KOPT-K1 (cell line): Measurements from ENCODE around the gene SRF.

Source experiments
- H3K27ac ChIP-seq: fragments of 200-600 bp; sonication (generic); 2 replicates; pipeline ENCODE4 v1.5.1; 2016; ENCODE audit warnings: antibody characterized with exemption, mild to moderate bottlenecking, low read depth, low read length; ENCODE audit not compliant: poor library complexity, severe bottlenecking
- H3K36me3 ChIP-seq: fragments of 200-600 bp; sonication (generic); 2 replicates; pipeline ENCODE4 v1.5.1; 2017; ENCODE audit warnings: antibody characterized with exemption, mild to moderate bottlenecking, low read length, moderate library complexity; ENCODE audit not compliant: insufficient read depth
- H3K9me3 ChIP-seq: fragments of 200-600 bp; sonication (generic); 2 replicates; pipeline ENCODE4 v1.5.1; 2017; ENCODE audit warnings: antibody characterized with exemption, low read length, mild to moderate bottlenecking; ENCODE audit not compliant: insufficient read depth, poor library complexity, severe bottlenecking

Gene SRF

DNA sequence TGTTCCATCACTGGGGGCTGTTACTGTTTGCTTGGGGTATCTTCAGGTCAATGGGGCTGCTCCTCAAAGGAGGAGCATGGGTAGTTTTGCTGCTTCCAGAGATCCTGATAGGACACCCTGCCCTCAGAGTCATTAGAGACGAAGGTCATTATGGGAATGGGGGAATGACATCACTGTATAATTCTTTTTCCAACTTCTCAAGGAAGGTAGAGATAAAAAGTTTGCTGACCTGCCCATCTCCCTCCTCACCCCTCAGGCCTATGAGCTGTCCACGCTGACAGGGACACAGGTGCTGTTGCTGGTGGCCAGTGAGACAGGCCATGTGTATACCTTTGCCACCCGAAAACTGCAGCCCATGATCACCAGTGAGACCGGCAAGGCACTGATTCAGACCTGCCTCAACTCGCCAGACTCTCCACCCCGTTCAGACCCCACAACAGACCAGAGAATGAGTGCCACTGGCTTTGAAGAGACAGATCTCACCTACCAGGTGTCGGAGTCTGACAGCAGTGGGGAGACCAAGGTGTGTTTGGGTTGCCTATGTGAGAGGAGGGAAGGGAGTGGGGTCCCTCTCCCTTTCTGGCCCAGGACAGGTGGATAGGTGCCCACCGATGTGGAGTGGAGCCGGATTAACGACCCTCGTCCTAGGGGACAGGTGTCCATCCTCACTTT, 2.7 kb downstream of the SRF start:
- H3K36me3 ChIP-seq = peaks cover 43% of the 10 kb centered on the region

DNA sequence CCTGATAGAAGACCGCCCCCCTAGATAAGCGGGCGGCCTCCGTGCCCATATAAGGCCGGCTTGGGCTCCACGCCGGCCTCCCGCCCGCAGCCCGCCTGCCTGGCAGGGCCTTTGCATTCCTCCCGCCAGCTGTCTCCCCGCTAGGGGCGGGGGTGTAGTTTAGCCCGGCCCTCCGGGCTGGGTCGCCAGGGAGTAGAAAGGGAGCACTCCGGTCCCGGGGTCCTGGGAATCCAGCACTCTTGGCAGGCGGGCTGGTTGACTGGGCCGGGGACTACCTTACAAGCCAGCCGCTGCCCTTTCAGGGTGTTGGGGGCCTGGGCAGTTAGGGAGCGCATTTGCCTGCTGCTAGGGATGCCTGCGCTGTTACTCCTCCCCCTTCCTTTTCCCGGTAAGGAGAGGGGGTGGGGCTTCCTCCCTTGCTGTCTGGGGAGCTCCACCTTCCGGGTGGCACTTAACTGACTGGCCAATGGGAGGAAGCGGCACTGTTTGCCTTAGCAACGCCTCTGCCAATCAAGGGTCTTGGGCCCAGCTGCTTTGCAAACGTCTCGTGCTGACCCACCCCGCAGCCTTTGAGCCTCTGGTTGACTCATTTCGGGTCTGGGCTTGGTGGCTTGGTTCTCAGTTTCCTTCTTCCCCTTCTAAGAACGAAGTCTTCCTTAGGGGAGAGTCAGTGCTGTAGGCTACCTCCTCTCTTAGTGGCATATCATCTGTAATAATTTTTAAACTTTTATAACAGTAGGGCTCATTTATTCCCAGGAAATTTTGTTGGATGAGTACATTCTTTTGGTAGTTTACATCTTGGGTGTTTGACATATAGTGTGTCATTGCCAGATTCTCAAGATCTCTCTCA, 3.4 kb downstream of the SRF start:
- no peaks in the 10 kb centered on the region for H3K9me3 ChIP-seq
- H3K36me3 ChIP-seq = peaks cover 50% of the 10 kb centered on the region
- H3K27ac ChIP-seq = peak overlapping the region; percentile 32

More for the DNA sequence above, 2.7 kb downstream of the SRF start:
- no peaks in the 10 kb centered on the region for H3K9me3 ChIP-seq
- peak overlapping the region; percentile 32 for H3K27ac ChIP-seq

DNA sequence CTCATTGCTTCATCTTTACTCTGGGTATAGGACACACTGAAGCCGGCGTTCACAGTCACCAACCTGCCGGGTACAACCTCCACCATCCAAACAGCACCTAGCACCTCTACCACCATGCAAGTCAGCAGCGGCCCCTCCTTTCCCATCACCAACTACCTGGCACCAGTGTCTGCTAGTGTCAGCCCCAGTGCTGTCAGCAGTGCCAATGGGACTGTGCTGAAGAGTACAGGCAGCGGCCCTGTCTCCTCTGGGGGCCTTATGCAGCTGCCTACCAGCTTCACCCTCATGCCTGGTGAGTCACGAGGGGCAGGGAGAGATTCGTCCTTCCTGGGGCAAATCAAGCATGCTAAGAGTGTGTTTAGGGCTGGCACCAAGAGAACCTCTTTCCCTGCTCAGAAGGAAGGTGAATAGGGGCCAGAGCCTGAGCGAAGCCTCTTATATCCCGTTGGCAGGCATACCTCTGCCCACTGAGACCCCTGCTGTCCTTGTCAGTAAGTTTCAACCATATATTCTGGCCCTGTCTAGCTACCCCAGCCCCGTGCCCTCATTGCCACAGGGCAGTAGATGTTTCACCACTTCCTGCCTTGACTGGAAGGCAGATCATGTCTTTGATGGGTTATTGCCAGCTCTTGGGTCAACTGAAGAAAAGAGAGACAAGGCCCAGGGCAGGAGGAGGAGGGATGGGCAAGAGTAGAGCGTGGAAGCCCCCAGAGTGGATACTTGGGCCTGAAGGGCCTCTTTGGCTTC, 4.8 kb downstream of the SRF start:
- H3K36me3 ChIP-seq = peaks cover 52% of the 10 kb centered on the region
- no peaks in the 10 kb centered on the region for H3K9me3 ChIP-seq
- H3K27ac ChIP-seq = no peak overlapping the region

DNA sequence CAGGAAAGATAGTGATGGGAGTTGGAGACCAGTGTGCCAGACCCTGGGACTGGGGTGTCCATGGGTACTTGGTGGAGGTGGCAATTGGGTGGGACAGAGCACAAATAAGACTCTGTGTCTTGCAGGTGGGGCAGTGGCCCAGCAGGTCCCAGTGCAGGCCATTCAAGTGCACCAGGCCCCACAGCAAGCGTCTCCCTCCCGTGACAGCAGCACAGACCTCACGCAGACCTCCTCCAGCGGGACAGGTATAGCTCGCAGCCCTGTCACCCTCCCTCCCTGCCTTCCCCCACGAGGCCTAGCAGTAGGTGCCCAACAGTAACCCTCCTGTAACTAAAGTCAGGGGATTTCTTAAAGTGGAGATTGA, 5.3 kb downstream of the SRF start:
- Histone ChIP-seq H3K9me3 (no peaks in the 10 kb centered on the region), H3K27ac (no peak overlapping the region), H3K36me3 (peaks cover 52% of the 10 kb centered on the region)

DNA sequence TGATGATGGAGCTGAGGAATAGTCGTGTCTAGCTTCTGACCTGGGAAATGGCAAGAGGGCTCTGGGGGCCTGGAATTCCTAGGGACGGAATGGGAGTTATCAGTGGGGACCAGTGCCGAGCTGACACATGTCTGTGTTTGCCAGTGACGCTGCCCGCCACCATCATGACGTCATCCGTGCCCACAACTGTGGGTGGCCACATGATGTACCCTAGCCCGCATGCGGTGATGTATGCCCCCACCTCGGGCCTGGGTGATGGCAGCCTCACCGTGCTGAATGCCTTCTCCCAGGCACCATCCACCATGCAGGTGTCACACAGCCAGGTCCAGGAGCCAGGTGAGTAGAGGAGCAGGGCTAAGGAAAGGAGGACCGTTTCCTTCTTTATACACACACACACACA, 7.1 kb downstream of the SRF start:
- Histone ChIP-seq H3K36me3 (peaks cover 52% of the 10 kb centered on the region), H3K9me3 (no peaks in the 10 kb centered on the region), H3K27ac (no peak overlapping the region)

DNA sequence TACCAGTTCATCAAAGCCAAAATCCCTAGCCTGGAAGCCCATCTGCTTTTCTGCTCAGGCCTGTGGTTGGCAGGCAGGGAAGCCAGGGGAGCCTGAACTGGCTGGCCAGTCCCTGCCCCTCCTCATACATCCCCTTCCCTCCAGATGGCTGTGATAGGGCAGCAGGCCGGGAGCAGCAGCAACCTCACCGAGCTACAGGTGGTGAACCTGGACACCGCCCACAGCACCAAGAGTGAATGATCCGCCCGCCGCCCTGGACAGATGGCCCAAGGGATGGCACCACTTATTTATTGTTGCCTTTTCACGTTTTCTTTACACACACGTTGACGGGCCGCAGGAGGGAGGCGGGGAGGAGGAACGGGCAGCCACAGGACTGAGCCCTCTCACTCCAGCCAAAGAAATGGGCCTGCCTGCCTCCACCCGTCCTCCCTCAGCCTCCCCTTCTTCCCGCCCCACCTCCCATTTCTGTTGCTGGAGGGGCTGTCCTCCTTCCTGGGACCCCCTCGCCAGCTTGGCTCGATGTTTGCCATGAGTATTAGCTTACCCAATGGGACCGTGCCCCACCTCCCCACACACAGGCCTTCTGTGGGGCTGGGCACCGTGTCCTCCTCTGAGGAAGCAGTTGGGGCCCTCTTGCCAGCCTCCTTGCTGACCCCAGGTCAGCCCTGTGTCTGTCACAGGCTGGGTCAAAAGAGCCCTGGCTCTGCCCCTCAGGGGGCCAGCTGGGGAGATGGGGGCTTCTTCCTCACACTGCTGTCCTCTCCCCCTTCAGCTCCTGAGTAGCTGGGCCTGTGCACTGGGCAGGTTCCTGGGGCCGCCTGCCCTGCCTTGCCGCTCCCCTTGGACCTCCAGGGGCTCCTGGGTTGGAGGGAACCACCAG, 8.1 kb downstream of the SRF start:
- Histone ChIP-seq H3K27ac (no peak overlapping the region), H3K9me3 (no peaks in the 10 kb centered on the region), H3K36me3 (peaks cover 51% of the 10 kb centered on the region)

DNA sequence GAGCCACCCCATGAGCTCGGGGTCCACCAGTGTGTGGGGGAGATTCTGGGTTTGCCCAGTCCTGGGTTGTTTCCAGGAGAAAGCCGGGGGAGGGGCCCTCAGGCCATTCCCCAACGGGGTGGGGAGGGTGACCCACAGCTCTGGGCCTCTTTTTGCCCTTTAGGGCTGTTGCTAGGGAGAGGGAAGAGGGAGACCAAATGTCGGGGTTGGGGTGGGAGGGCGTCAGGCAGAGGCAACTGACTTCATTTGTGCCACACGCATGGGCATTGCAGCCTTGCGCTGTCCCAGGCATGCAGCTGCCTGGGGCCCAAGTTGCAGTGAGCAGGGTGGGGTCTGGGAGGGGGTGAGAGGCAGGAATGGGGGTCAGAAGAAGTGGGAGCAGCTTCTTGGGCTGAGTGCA, 9.0 kb downstream of the SRF start:
- H3K27ac ChIP-seq = no peak overlapping the region
- H3K9me3 ChIP-seq = no peaks in the 10 kb centered on the region
- peaks cover 56% of the 10 kb centered on the region for H3K36me3 ChIP-seq

DNA sequence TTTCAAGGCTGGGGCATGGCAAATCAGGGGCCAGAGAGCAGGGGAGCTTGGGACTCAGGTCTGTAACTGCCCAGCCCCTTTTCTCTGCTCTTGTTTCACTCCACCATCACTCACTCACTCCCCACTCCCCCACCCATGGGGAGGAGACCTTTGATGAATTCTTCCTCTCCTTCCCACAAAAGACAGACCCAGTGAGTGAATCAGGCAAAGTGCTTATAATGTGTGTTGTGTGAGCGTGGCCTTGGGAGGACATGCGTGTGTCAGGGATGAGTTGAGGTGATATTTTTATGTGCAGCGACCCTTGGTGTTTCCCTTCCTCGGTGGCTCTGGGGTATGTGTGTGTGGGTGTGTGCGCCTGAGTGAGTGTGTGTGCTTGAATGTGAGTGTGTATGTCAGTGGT, 9.9 kb downstream of the SRF start:
- H3K9me3 ChIP-seq = no peaks in the 10 kb centered on the region
- H3K27ac ChIP-seq = no peak overlapping the region
- H3K36me3 ChIP-seq = peaks cover 51% of the 10 kb centered on the region

DNA sequence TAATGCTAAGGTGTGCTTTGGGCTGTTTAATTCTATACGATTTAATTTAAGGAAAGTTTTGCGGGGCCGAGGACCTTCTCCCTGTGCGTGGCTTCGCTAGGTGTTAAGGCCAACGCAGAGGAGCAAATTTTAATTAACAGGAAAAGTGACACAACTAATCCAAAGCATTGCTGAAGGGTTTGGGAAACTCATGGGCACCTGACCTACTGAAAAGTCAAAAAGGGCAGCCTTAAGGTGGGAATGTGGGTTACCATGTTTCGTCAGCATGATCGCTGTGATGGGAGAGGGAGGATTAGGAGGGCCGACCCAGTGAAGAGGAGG, 10.5 kb downstream of the SRF start:
- Histone ChIP-seq H3K27ac (peak overlapping the region; percentile 59), H3K9me3 (no peaks in the 10 kb centered on the region), H3K36me3 (peaks cover 51% of the 10 kb centered on the region)

DNA sequence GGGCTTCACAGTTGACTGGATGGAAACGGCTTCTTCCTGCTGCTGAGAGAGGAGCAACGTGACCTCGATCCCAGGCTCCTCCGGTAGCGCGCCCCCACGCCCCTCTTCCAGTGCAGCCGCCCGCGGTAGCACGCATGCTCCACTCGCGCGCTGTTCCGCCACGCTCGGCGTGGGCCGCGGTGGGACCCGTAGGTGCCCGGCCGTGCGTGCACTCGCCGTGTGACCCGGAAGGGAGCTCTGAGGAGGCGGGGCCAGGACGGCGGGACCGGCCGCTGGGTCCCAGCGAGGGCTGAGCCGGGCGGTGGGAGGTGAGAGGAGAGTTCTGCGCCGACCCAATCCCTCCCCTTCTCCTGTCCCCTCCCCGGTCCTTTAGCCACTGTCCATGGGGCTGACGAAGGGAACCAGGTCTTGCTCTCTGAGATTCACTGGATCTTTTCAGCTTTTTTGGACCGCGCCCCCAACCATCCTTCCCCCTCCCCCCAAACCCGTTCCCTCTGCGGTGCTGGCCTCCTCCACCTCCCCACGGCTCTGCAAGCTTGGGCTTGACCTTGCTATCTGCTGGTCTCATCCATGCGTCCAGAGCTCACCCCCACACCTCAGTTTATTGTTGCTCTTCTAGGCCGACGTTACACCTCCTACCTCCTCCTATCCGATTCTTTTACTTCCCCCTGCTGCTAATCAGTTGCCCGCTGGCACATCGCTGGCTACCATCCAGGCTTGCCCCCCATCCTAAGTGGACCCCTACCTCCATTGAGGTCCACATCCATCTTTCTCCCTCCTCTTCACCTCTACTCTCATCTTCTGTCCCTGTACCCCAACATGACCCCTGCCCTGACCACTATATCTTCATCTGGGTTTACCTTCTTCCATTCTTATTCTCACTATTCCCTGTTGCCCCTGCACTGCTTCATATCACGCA, 11.1 kb downstream of the SRF start, which contains the start of gene CUL9:
Gene CUL9, plus strand, starts transcription at position 255 of the 919 bp plus-strand sequence. CDS start 2,115 bp downstream, outside the sequence.
- Histone ChIP-seq H3K27ac (peak within 1 kb of the TSS; percentile 59), H3K36me3 (peaks cover 51% of the 10 kb centered on the region), H3K9me3 (no peaks in the 10 kb centered on the region)

DNA sequence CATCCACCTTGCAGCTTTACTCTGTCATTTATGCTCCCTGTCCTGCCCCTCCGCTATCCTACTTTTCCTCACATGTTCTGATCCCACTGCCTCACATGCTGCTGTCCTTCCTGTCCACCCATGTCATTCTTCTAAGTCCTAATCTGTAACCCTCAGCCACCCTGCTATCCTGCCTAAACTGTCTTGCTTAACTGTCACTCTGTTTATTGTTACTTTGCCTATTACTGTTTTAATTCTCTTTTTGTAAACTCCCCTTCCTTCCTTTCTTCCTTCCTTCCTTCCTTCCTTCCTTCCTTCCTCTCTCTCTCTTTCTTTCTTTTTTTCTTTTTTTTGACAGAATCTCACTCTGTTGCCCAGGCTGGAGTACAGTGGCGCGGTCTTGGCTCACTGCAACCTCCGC, 12.4 kb downstream of the SRF start:
- H3K27ac ChIP-seq = no peak overlapping the region
- H3K36me3 ChIP-seq = peaks cover 51% of the 10 kb centered on the region

DNA sequence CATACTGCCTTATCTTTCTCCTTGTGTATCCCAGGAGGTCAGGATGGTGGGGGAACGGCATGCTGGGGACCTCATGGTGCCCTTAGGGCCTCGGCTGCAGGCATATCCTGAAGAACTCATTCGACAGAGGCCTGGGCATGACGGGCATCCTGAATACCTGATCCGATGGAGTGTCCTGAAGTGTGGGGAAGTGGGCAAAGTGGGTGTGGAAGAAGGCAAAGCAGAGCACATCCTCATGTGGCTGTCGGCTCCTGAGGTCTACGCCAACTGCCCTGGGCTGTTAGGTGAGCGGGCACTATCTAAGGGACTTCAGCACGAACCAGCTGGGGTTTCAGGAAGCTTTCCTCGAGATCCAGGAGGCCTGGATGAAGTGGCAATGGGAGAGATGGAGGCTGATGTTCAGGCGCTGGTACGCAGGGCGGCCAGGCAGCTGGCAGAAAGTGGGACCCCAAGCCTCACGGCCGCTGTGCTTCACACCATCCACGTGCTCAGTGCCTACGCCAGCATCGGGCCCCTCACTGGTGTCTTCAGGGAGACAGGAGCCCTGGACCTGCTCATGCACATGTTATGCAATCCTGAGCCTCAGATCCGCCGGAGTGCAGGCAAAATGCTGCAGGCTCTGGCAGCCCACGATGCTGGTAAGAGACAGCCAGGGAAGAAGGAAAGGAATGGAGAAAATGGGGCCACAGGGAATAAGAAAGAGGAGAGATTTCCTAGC, 13.4 kb downstream of the SRF start:
- Histone ChIP-seq H3K27ac (peak overlapping the region; percentile 41), H3K9me3 (no peaks in the 10 kb centered on the region), H3K36me3 (peaks cover 47% of the 10 kb centered on the region)

More for the DNA sequence above, 12.4 kb downstream of the SRF start:
- no peaks in the 10 kb centered on the region for H3K9me3 ChIP-seq

DNA sequence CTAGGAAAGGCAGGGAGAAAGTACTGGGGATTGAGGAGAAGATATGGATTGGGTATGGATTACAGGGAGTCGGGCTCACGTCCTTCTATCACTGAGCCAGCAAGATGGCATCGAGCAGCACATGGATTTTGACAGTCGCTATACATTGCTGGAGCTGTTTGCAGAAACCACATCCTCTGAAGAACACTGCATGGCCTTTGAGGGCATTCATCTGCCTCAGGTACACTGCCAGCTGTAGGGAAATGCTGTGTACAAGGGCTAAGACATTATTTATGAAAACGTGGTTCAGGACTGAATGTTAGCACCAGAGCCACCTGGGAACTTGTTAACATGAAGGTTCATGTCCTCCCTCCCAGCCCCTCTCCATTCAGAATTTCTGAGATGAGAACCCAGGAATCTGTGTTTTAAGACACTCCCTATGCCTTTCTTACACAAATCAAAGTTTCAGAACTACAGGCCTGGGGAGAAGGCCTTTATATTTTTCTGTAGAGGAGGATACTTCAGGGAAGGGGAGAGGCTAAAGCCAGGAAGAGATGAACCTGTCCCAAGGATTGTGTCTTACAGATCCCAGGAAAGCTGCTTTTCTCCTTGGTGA, 14.4 kb downstream of the SRF start:
- H3K9me3 ChIP-seq = no peaks in the 10 kb centered on the region
- peaks cover 54% of the 10 kb centered on the region for H3K36me3 ChIP-seq
- peak overlapping the region; percentile 41 for H3K27ac ChIP-seq
